WTC11 (cell line): Measurements from ENCODE around the gene RTF1. TPM values are rescaled to one million over a fixed set of nuclear protein-coding genes. Genes with fewer than 3 reads are reported as not detected.

Experiments
- ATAC-seq: fragments of 200-7000 bp; cut with Tn5 transposase; 2 replicates; pipeline ENCODE4 v1.10.0; 2021; ENCODE audit warnings: mild to moderate bottlenecking, moderate library complexity
- CTCF ChIA-PET: fragments of 300-600 bp; sonication (Branson Sonifier 250); formaldehyde crosslinking; loops from one replicate; lab custom pipeline; 2021; ENCODE audit warnings: antibody characterized with exemption; lab: Charles Lee
- POLR2A ChIA-PET: fragments of 350-600 bp; sonication (Branson Sonifier 250); formaldehyde crosslinking; loops from one replicate; lab custom pipeline; 2021; ENCODE audit warnings: antibody characterized with exemption; lab: Charles Lee
- DNase-seq: peaks from one replicate; pipeline ENCODE4 v3.0.0; 2021; ENCODE audit warnings: low spot score
- H3K27ac Mint-ChIP-seq: 2 replicates; pipeline ENCODE4 v1.8.0; 2021; ENCODE audit warnings: mixed read lengths
- H3K27me3 Mint-ChIP-seq: 2 replicates; pipeline ENCODE4 v1.8.0; 2021; ENCODE audit warnings: low read depth, mild to moderate bottlenecking, moderate library complexity, mixed read lengths
- H3K36me3 Mint-ChIP-seq: 2 replicates; pipeline ENCODE4 v1.8.0; 2021; ENCODE audit warnings: mixed read lengths
- H3K4me1 Mint-ChIP-seq: 2 replicates; pipeline ENCODE4 v1.8.0; 2022; ENCODE audit warnings: mixed read lengths
- H3K4me3 Mint-ChIP-seq: 2 replicates; pipeline ENCODE4 v1.8.0; 2021; ENCODE audit warnings: mild to moderate bottlenecking, moderate library complexity, mixed read lengths
- H3K9me3 Mint-ChIP-seq: 2 replicates; pipeline ENCODE4 v1.8.0; 2021; ENCODE audit warnings: mixed read lengths
- CBFB ChIP-seq: sonication (generic); formaldehyde crosslinking; IDR thresholded peaks from 2 replicates; pipeline ENCODE4 v1.8.1; 2022; ENCODE audit warnings: mild to moderate bottlenecking, low read depth, missing genetic modification reagents
- ETV6 ChIP-seq: sonication (generic); formaldehyde crosslinking; IDR thresholded peaks from 2 replicates; pipeline ENCODE4 v1.8.1; 2022; ENCODE audit warnings: mild to moderate bottlenecking, missing genetic modification reagents
- MXD4 ChIP-seq: fragments of 250-450 bp; sonication (Bioruptor Pico); IDR thresholded peaks from 2 replicates; pipeline ENCODE4 v1.8.0; 2021; ENCODE audit warnings: mild to moderate bottlenecking, moderate library complexity, borderline replicate concordance
- MYBL2 ChIP-seq: sonication (generic); formaldehyde crosslinking; IDR thresholded peaks from 2 replicates; pipeline ENCODE4 v1.8.1; 2023; ENCODE audit warnings: mild to moderate bottlenecking, moderate library complexity, missing genetic modification reagents
- NFATC4 ChIP-seq: fragments of 250-450 bp; sonication (Bioruptor Pico); IDR thresholded peaks from 2 replicates; pipeline ENCODE4 v1.9.0; 2021; ENCODE audit warnings: mild to moderate bottlenecking
- PREB ChIP-seq: sonication (generic); formaldehyde crosslinking; IDR thresholded peaks from 2 replicates; pipeline ENCODE4 v1.8.1; 2022; ENCODE audit warnings: mild to moderate bottlenecking, missing genetic modification reagents, moderate library complexity, borderline replicate concordance
- TCF7 ChIP-seq: sonication (generic); formaldehyde crosslinking; IDR thresholded peaks from 2 replicates; pipeline ENCODE4 v1.8.0; 2022; ENCODE audit warnings: mild to moderate bottlenecking, low read depth, missing genetic modification reagents, moderate library complexity
- TEAD4 ChIP-seq: sonication (generic); formaldehyde crosslinking; IDR thresholded peaks from 2 replicates; pipeline ENCODE4 v1.8.0; 2022; ENCODE audit warnings: mild to moderate bottlenecking, missing genetic modification reagents
- ZNF263 ChIP-seq: sonication (generic); formaldehyde crosslinking; IDR thresholded peaks from 2 replicates; pipeline ENCODE4 v1.8.1; 2022; ENCODE audit warnings: low read depth, mild to moderate bottlenecking, moderate library complexity, missing genetic modification reagents
- ZNF281 ChIP-seq: sonication (generic); formaldehyde crosslinking; IDR thresholded peaks from 2 replicates; pipeline ENCODE4 v1.8.0; 2023; ENCODE audit warnings: mild to moderate bottlenecking, missing genetic modification reagents
- total RNA-seq: library from RNA; stranded (reverse); gene quantifications from 3 replicates; pipeline ENCODE4 v1.2.3, GENCODE V29; 2021
- TF ChIP-seq, protein P1 (sequence below): sonication (generic); formaldehyde crosslinking; conservative IDR thresholded peaks from 2 replicates; pipeline ENCODE4 v1.8.1; 2023; ENCODE audit warnings: mild to moderate bottlenecking, low read depth, missing genetic modification reagents, moderate library complexity
- TF ChIP-seq, protein P2 (sequence below): sonication (generic); formaldehyde crosslinking; IDR thresholded peaks from 2 replicates; pipeline ENCODE4 v1.8.0; 2023; ENCODE audit warnings: missing genetic modification reagents, mild to moderate bottlenecking, borderline replicate concordance
- TF ChIP-seq, protein P3 (sequence below): fragments of 250-450 bp; sonication (Bioruptor Pico); IDR thresholded peaks from 2 replicates; pipeline ENCODE4 v1.9.0; 2021; ENCODE audit warnings: mild to moderate bottlenecking

The RTF1 gene
- total RNA-seq, 1 experiment from 2014 or later, result 52.3 TPM

DNA sequence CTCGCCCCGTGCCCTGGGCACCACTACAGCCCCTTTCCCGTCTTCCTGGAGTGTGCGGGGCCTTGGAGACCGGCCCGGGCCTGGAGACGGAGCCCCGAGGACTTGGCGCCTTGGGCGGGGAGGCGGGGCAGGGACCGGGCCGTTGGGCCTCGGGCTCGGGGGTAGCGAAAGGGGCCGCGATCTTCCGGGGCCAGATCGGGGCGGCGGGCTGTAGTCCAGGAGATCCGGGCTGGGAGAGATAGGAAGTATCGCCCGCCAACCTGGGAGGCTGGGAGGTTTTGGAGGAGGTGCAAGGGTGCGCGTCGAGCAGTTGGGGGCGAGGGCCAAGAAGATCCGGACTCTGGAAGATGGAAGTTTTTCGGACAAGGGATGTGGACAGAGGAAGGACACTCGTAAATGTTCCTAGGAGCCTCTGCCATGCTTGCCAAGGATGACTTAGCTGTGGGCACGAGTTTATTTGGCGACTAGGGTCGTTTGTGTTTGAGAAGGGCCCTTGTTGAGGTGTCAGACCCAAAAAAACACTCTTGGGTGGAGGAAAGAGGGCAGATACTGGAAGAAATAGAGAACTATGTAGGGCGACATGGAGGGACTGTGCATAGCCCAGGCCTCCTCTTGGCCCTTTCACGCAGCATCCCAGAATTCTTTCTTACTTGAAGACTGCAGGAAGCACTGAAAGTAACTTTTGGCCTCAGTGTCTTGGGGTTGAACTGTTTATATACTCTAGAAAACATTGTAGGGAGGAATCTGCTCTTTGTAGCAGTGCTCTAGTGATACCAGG, 712 bp downstream of the RTF1 start:
- peaks cover 26% of the 10 kb centered on the region for H3K4me1 Mint-ChIP-seq
- H3K9me3 Mint-ChIP-seq, result no peaks in the 10 kb centered on the region
- no peaks in the 10 kb centered on the region; the same call in 1 of the 2 replicates for H3K27me3 Mint-ChIP-seq
- H3K27ac Mint-ChIP-seq, result peak overlapping the region; percentile 72; the same call in 1 of the 2 replicates
- no peaks in the 10 kb centered on the region for H3K36me3 Mint-ChIP-seq
- no peak for TF ChIP-seq ZNF281 (CRISPR knock-in tag)
- TF ChIP-seq, protein P1, sequence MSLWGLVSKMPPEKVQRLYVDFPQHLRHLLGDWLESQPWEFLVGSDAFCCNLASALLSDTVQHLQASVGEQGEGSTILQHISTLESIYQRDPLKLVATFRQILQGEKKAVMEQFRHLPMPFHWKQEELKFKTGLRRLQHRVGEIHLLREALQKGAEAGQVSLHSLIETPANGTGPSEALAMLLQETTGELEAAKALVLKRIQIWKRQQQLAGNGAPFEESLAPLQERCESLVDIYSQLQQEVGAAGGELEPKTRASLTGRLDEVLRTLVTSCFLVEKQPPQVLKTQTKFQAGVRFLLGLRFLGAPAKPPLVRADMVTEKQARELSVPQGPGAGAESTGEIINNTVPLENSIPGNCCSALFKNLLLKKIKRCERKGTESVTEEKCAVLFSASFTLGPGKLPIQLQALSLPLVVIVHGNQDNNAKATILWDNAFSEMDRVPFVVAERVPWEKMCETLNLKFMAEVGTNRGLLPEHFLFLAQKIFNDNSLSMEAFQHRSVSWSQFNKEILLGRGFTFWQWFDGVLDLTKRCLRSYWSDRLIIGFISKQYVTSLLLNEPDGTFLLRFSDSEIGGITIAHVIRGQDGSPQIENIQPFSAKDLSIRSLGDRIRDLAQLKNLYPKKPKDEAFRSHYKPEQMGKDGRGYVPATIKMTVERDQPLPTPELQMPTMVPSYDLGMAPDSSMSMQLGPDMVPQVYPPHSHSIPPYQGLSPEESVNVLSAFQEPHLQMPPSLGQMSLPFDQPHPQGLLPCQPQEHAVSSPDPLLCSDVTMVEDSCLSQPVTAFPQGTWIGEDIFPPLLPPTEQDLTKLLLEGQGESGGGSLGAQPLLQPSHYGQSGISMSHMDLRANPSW, result no peak
- no peak for TF ChIP-seq TCF7
- no peak for TF ChIP-seq TEAD4 (CRISPR knock-in tag)
- no peak for TF ChIP-seq MYBL2 (CRISPR knock-in tag)
- TF ChIP-seq PREB (CRISPR knock-in tag), result 0 out of 2 replicates have a peak, but pooled peaks have one; percentile 4
- TF ChIP-seq ETV6, result no peak
- TF ChIP-seq, protein P2, sequence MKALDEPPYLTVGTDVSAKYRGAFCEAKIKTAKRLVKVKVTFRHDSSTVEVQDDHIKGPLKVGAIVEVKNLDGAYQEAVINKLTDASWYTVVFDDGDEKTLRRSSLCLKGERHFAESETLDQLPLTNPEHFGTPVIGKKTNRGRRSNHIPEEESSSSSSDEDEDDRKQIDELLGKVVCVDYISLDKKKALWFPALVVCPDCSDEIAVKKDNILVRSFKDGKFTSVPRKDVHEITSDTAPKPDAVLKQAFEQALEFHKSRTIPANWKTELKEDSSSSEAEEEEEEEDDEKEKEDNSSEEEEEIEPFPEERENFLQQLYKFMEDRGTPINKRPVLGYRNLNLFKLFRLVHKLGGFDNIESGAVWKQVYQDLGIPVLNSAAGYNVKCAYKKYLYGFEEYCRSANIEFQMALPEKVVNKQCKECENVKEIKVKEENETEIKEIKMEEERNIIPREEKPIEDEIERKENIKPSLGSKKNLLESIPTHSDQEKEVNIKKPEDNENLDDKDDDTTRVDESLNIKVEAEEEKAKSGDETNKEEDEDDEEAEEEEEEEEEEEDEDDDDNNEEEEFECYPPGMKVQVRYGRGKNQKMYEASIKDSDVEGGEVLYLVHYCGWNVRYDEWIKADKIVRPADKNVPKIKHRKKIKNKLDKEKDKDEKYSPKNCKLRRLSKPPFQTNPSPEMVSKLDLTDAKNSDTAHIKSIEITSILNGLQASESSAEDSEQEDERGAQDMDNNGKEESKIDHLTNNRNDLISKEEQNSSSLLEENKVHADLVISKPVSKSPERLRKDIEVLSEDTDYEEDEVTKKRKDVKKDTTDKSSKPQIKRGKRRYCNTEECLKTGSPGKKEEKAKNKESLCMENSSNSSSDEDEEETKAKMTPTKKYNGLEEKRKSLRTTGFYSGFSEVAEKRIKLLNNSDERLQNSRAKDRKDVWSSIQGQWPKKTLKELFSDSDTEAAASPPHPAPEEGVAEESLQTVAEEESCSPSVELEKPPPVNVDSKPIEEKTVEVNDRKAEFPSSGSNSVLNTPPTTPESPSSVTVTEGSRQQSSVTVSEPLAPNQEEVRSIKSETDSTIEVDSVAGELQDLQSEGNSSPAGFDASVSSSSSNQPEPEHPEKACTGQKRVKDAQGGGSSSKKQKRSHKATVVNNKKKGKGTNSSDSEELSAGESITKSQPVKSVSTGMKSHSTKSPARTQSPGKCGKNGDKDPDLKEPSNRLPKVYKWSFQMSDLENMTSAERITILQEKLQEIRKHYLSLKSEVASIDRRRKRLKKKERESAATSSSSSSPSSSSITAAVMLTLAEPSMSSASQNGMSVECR (CRISPR knock-in tag), result peak; percentile 15; the same call in 1 of the 2 replicates
- TF ChIP-seq, protein P3, sequence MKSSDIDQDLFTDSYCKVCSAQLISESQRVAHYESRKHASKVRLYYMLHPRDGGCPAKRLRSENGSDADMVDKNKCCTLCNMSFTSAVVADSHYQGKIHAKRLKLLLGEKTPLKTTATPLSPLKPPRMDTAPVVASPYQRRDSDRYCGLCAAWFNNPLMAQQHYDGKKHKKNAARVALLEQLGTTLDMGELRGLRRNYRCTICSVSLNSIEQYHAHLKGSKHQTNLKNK (CRISPR knock-in tag), result no peak
- TF ChIP-seq ZNF263 (CRISPR knock-in tag), result no peak
- no peak for TF ChIP-seq NFATC4 (CRISPR knock-in tag)
- TF ChIP-seq MXD4, result no peak
- no peak for TF ChIP-seq CBFB (CRISPR knock-in tag)
- peak overlapping the region; percentile 93 for H3K4me3 Mint-ChIP-seq
- POLR2A ChIA-PET, result no interaction called here
- CTCF ChIA-PET, result interaction anchor here (0.7 kb wide), 1 partner anchor 47 kb away, joined by 3 read pairs; no protein-coding TSS in a partner anchor
- ATAC-seq, result peak; percentile 28
- DNase-seq, result no peak
